PC-3 (cell line): ENCODE results near the gene SDHD. TPM values are rescaled to one million over a fixed set of nuclear protein-coding genes. Genes with fewer than 3 reads are reported as not detected.

Source experiments
- ATAC-seq: fragments of 200-7000 bp; cut with Tn5 transposase; 2 replicates; pipeline ENCODE4 v1.9.1; 2020; ENCODE audit warnings: mild to moderate bottlenecking, moderate library complexity
- BruUV-seq: library from RNA; stranded (reverse); fragments of 400-500 nt; replicated peaks from 2 replicates; lab custom pipeline; 2021; lab: Mats Ljungman, UMichigan
- CTCF ChIA-PET: fragments of 300-600 bp; sonication (Branson Sonifier 250); formaldehyde crosslinking; loops from one replicate; lab custom pipeline; 2022; ENCODE audit warnings: antibody characterized with exemption; lab: Charles Lee
- POLR2A ChIA-PET: fragments of 300-600 bp; sonication (Branson Sonifier 250); formaldehyde crosslinking; loops from one replicate; lab custom pipeline; 2022; ENCODE audit warnings: antibody characterized with exemption; ENCODE audit not compliant: unreplicated experiment; lab: Charles Lee
- DNase-seq: peaks from one replicate; pipeline ENCODE4 v3.0.0-alpha.2; 2015
- H2AFZ ChIP-seq: fragments of 300-600 bp; sonication (generic); 2 replicates; pipeline ENCODE4 v1.6.0; 2016; ENCODE audit warnings: antibody characterized with exemption, low read length
- H3F3A ChIP-seq: fragments of 300-600 bp; sonication (generic); one replicate; pipeline ENCODE4 v1.6.0; 2017; ENCODE audit warnings: antibody characterized with exemption, low read length, control low read depth, mild to moderate bottlenecking; ENCODE audit not compliant: unreplicated experiment
- H3K27ac ChIP-seq: fragments of 300-600 bp; sonication (generic); 2 replicates; pipeline ENCODE4 v1.5.1; 2016; ENCODE audit warnings: mild to moderate bottlenecking, low read length
- H3K27me3 ChIP-seq: fragments of 300-600 bp; sonication (generic); 2 replicates; pipeline ENCODE4 v1.6.1; 2016; ENCODE audit warnings: low read length, mixed read lengths
- H3K36me3 ChIP-seq: fragments of 300-600 bp; sonication (generic); 2 replicates; pipeline ENCODE4 v1.6.1; 2016; ENCODE audit warnings: low read depth, mixed run types, low read length, mixed read lengths
- H3K4me1 ChIP-seq: fragments of 300-600 bp; sonication (generic); 2 replicates; pipeline ENCODE4 v1.5.1; 2016; ENCODE audit warnings: low read length; ENCODE audit not compliant: insufficient read depth
- H3K4me2 ChIP-seq: fragments of 300-600 bp; sonication (generic); 2 replicates; pipeline ENCODE4 v1.6.0; 2016; ENCODE audit warnings: low read length
- H3K4me3 ChIP-seq: fragments of 300-600 bp; sonication (generic); 2 replicates; pipeline ENCODE4 v1.5.1; 2016; ENCODE audit warnings: mild to moderate bottlenecking, low read length, mixed read lengths
- H3K79me2 ChIP-seq: fragments of 300-600 bp; sonication (generic); 2 replicates; pipeline ENCODE4 v1.6.1; 2017; ENCODE audit warnings: low read length, mixed read lengths
- H3K9ac ChIP-seq: fragments of 300-600 bp; sonication (generic); 2 replicates; pipeline ENCODE4 v1.6.0; 2016; ENCODE audit warnings: mild to moderate bottlenecking, low read length
- H3K9me2 ChIP-seq: fragments of 300-600 bp; sonication (generic); replicated peaks from 2 replicates; pipeline ENCODE4 v1.6.1; 2016; ENCODE audit warnings: mixed run types, low read length, mixed read lengths
- H3K9me3 ChIP-seq: fragments of 300-600 bp; sonication (generic); 2 replicates; pipeline ENCODE4 v1.6.1; 2016; ENCODE audit warnings: low read length, mixed read lengths
- H4K20me1 ChIP-seq: fragments of 300-600 bp; sonication (generic); 2 replicates; pipeline ENCODE4 v1.6.1; 2016; ENCODE audit warnings: low read length, mixed read lengths
- EZH2 ChIP-seq: fragments of 300-600 bp; sonication (generic); IDR thresholded peaks from one replicate; pipeline ENCODE4 v1.6.1; 2017; ENCODE audit warnings: antibody characterized with exemption, mild to moderate bottlenecking, low read length; ENCODE audit not compliant: unreplicated experiment
- EZH2phosphoT487 ChIP-seq: fragments of 300-600 bp; sonication (generic); IDR thresholded peaks from 2 replicates; pipeline ENCODE4 v1.6.1; 2018; ENCODE audit warnings: mild to moderate bottlenecking, antibody characterized with exemption, low read length, borderline replicate concordance
- intact Hi-C: fragments of 100-400 bp; cut with micrococcal nuclease; formaldehyde crosslinking; loops from 2 replicates; pipeline ENCODE4 v1.9.0; 2023
- total RNA-seq: library from RNA; depleted of rRNA; stranded (reverse); fragments of >200 nt; gene quantifications from 2 replicates; pipeline ENCODE4 v1.2.3, GENCODE V29; 2014
- TF ChIP-seq, protein P1 (sequence below): fragments of 300-600 bp; sonication (generic); conservative IDR thresholded peaks from 2 replicates; pipeline ENCODE4 v1.5.1; 2017; ENCODE audit warnings: antibody characterized with exemption, low read depth, mild to moderate bottlenecking, low read length

SDHD gene
- total RNA-seq, 1 experiment from 2014 or later: 184 TPM

- Histone ChIP-seq H3F3A (no peaks in the 10 kb centered on the region), H3K9ac (no peak overlapping the region), H3K36me3 (no peaks in the 10 kb centered on the region), H3K27ac (no peak overlapping the region), H3K9me2 (no peaks in the 10 kb centered on the region), H3K79me2 (no peaks in the 10 kb centered on the region), H3K4me3 (no peak overlapping the region), H3K4me1 (peaks cover 18% of the 10 kb centered on the region), H3K9me3 (0 out of 2 replicates have a peak, but pooled peaks cover 3% of the 10 kb centered on the region), H3K4me2 (no peak overlapping the region), H3K27me3 (no peaks in the 10 kb centered on the region), H2AFZ (no peak overlapping the region), H4K20me1 (no peaks in the 10 kb centered on the region)
- POLR2A ChIA-PET: no interaction called here
- DNase-seq (no peak), ATAC-seq (no peak)
- intact Hi-C loops: no loop called here
- CTCF ChIA-PET: interaction anchor here (2.1 kb wide), 1 partner anchor 61 kb away, joined by 10 read pairs; the partner anchor contains the start of gene BCO2
- no TSS peak for BruUV-seq
- TF ChIP-seq, protein P1, sequence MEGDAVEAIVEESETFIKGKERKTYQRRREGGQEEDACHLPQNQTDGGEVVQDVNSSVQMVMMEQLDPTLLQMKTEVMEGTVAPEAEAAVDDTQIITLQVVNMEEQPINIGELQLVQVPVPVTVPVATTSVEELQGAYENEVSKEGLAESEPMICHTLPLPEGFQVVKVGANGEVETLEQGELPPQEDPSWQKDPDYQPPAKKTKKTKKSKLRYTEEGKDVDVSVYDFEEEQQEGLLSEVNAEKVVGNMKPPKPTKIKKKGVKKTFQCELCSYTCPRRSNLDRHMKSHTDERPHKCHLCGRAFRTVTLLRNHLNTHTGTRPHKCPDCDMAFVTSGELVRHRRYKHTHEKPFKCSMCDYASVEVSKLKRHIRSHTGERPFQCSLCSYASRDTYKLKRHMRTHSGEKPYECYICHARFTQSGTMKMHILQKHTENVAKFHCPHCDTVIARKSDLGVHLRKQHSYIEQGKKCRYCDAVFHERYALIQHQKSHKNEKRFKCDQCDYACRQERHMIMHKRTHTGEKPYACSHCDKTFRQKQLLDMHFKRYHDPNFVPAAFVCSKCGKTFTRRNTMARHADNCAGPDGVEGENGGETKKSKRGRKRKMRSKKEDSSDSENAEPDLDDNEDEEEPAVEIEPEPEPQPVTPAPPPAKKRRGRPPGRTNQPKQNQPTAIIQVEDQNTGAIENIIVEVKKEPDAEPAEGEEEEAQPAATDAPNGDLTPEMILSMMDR: no peak
- TF ChIP-seq EZH2 (no peak), EZH2phosphoT487 (no peak)
Observed at GRCh38 chr11:112114460-112114859, 27.8 kb downstream of the SDHD start.

- Histone ChIP-seq H3K27me3 (no peaks in the 10 kb centered on the region), H3K9ac (no peak overlapping the region), H3F3A (peaks cover 3% of the 10 kb centered on the region), H2AFZ (no peak overlapping the region), H4K20me1 (no peaks in the 10 kb centered on the region), H3K4me1 (peaks cover 27% of the 10 kb centered on the region), H3K79me2 (no peaks in the 10 kb centered on the region), H3K4me2 (no peak overlapping the region), H3K4me3 (no peak overlapping the region), H3K27ac (no peak overlapping the region), H3K9me2 (no peaks in the 10 kb centered on the region), H3K36me3 (no peaks in the 10 kb centered on the region), H3K9me3 (0 out of 2 replicates have a peak, but pooled peaks cover 3% of the 10 kb centered on the region)
- DNase-seq (no peak), ATAC-seq (no peak)
- BruUV-seq: no TSS peak
- ChIA-PET POLR2A (no interaction called here), CTCF (no interaction called here)
- intact Hi-C loops: no loop called here
- TF ChIP-seq EZH2phosphoT487 (no peak), EZH2 (no peak)
- TF ChIP-seq, protein P1: no peak
Observed at GRCh38 chr11:112115386-112115785, 28.7 kb downstream of the SDHD start.

- intact Hi-C loops: no loop called here
- no peaks in the 10 kb centered on the region for H3K27me3 ChIP-seq
- ATAC-seq (no peak), DNase-seq (no peak)
- no peaks in the 10 kb centered on the region for H3K36me3 ChIP-seq
- TF ChIP-seq EZH2phosphoT487 (no peak), EZH2 (no peak)
- TF ChIP-seq, protein P1: no peak
- ChIA-PET CTCF (no interaction called here), POLR2A (no interaction called here)
- H3K9ac ChIP-seq: no peak overlapping the region
- H3K4me1 ChIP-seq: peaks cover 41% of the 10 kb centered on the region
- H3K4me2 ChIP-seq: no peak overlapping the region
- no peaks in the 10 kb centered on the region for H4K20me1 ChIP-seq
- peaks cover 3% of the 10 kb centered on the region for H3F3A ChIP-seq
- H3K9me2 ChIP-seq: no peaks in the 10 kb centered on the region
- H3K79me2 ChIP-seq: no peaks in the 10 kb centered on the region
- no peak overlapping the region for H3K27ac ChIP-seq
- H2AFZ ChIP-seq: no peak overlapping the region
- 0 out of 2 replicates have a peak, but pooled peaks cover 3% of the 10 kb centered on the region for H3K9me3 ChIP-seq
- no TSS peak for BruUV-seq
- no peak overlapping the region for H3K4me3 ChIP-seq
Observed at GRCh38 chr11:112118176-112118575, 31.5 kb downstream of the SDHD start.
